DND-41 (cell line): Measurements from ENCODE around the gene C1orf52.

Experiments used
- ATAC-seq: fragments of 200-7000 bp; cut with Tn5 transposase; 3 replicates; pipeline ENCODE4 v1.9.1; 2021; ENCODE audit warnings: low read depth; ENCODE audit not compliant: insufficient read depth
- DNase-seq: peaks from one replicate; pipeline ENCODE4 v3.0.0-alpha.2; 2020
- H2AFZ ChIP-seq: 2 replicates; pipeline ENCODE4 v1.6.0; 2012; ENCODE audit warnings: low read depth, low read length
- H3K27ac ChIP-seq: 2 replicates; pipeline ENCODE4 v1.5.1; 2012; ENCODE audit warnings: low read length, inconsistent platforms
- H3K27me3 ChIP-seq: fragments of 200-600 bp; sonication (generic); 2 replicates; pipeline ENCODE4 v1.6.0; 2012; ENCODE audit warnings: low read length, mild to moderate bottlenecking, inconsistent platforms; ENCODE audit not compliant: insufficient read depth, poor library complexity
- H3K36me3 ChIP-seq: 2 replicates; pipeline ENCODE4 v1.5.1; 2012; ENCODE audit warnings: low read length, inconsistent platforms; ENCODE audit not compliant: insufficient read depth
- H3K4me1 ChIP-seq: 2 replicates; pipeline ENCODE4 v1.5.1; 2012; ENCODE audit warnings: mild to moderate bottlenecking, low read length; ENCODE audit not compliant: insufficient read depth
- H3K4me2 ChIP-seq: 2 replicates; pipeline ENCODE4 v1.6.0; 2012; ENCODE audit warnings: mild to moderate bottlenecking, moderate library complexity, low read length, inconsistent platforms; ENCODE audit not compliant: insufficient read depth
- H3K4me3 ChIP-seq, 2 experiments: fragments of 200-600 bp in 1 of 2; shearing (Covaris generic) in 1 of 2; 2 replicates each; pipeline ENCODE4 v1.5.1; 2012 to 2016; ENCODE audit warnings: inconsistent platforms in 2 of 2, low read length in 2 of 2, mild to moderate bottlenecking in 2 of 2, low read depth in 1 of 2, moderate library complexity in 1 of 2
- H3K79me2 ChIP-seq: 2 replicates; pipeline ENCODE4 v1.6.0; 2012; ENCODE audit warnings: low read length, inconsistent platforms; ENCODE audit not compliant: insufficient read depth
- H3K9ac ChIP-seq: 2 replicates; pipeline ENCODE4 v1.6.0; 2012; ENCODE audit warnings: low read depth, mild to moderate bottlenecking, inconsistent platforms, low read length, moderate library complexity
- H3K9me3 ChIP-seq: 2 replicates; pipeline ENCODE4 v1.5.1; 2012; ENCODE audit warnings: low read length, moderate library complexity, mild to moderate bottlenecking, inconsistent platforms; ENCODE audit not compliant: insufficient read depth, severe bottlenecking
- H4K20me1 ChIP-seq: 2 replicates; pipeline ENCODE4 v1.6.0; 2012; ENCODE audit warnings: low read length; ENCODE audit not compliant: insufficient read depth
- CTCF ChIP-seq: IDR thresholded peaks from 2 replicates; pipeline ENCODE4 v1.5.1; 2012; ENCODE audit warnings: borderline replicate concordance, low read length, moderate library complexity, mild to moderate bottlenecking; ENCODE audit not compliant: poor library complexity, severe bottlenecking; ENCODE audit errors: extremely low read depth
- EZH2 ChIP-seq: IDR thresholded peaks from 3 replicates; pipeline ENCODE4 v1.6.1; 2012; ENCODE audit warnings: borderline replicate concordance, low read depth, mild to moderate bottlenecking, moderate library complexity, low read length, inconsistent platforms; ENCODE audit not compliant: severe bottlenecking

C1orf52 gene

DNA sequence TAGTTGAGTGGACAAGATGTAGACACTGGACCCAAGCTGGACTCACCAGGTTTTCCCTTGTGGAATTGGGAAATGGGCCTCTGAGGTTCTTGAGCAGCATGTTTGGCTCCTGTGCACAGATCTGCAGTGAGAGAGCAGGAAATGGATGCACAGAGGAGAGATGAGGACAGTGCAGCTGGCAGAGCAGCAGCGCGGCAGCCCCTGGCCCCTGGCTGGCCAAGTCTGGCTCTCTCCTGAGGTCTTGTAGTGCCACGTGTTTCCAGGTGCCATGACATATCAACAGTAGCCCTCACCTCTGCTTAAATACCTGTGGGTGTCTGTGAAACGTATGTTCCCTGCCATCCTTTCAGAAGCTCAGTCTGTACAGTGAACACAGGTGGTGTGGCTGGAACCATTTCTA is 36.2 kb upstream of the C1orf52 start:
- H3K4me3 ChIP-seq: no peak overlapping the region
- no peak for TF ChIP-seq EZH2
- H3K9ac ChIP-seq: no peak overlapping the region
- peaks cover 19% of the 10 kb centered on the region for H3K4me1 ChIP-seq
- no peaks in the 10 kb centered on the region for H3K36me3 ChIP-seq
- no peaks in the 10 kb centered on the region for H4K20me1 ChIP-seq
- no peak overlapping the region for H2AFZ ChIP-seq
- DNase-seq (no peak), ATAC-seq (no peak)
- H3K27me3 ChIP-seq: no peaks in the 10 kb centered on the region
- H3K27ac ChIP-seq: no peak overlapping the region
- H3K79me2 ChIP-seq: no peaks in the 10 kb centered on the region
- H3K9me3 ChIP-seq: no peaks in the 10 kb centered on the region
- H3K4me2 ChIP-seq: no peak overlapping the region

DNA sequence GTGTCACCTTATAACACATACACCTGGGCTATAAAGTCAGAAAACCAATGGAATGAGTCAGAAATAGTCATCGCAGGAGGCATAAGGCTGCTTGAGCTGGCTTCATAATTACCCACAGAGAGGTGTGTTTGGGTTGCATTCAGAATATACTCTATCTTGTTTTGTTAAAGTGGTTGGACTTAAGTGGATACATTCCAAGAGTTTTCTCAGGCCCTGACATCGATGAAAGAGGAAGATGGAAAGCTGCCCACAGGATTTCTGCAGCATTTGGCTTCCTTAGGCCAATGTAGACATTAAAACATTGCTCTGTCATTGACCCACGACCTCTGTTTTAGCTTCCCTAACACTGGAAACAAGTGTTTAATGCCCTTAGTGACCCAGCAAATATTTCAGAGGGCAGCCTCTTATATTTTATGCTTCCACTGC is 35.6 kb upstream of the C1orf52 start:
- Histone ChIP-seq H3K4me3 (no peak overlapping the region), H3K4me2 (no peak overlapping the region), H3K36me3 (no peaks in the 10 kb centered on the region), H3K4me1 (peaks cover 19% of the 10 kb centered on the region), H2AFZ (no peak overlapping the region), H3K9ac (no peak overlapping the region), H3K9me3 (no peaks in the 10 kb centered on the region), H4K20me1 (no peaks in the 10 kb centered on the region), H3K27ac (no peak overlapping the region), H3K79me2 (no peaks in the 10 kb centered on the region), H3K27me3 (no peaks in the 10 kb centered on the region)
- ATAC-seq (no peak), DNase-seq (no peak)
- TF ChIP-seq CTCF: no peak
- TF ChIP-seq EZH2: no peak

- ATAC-seq (no peak), DNase-seq (no peak)
- Histone ChIP-seq H3K9me3 (no peaks in the 10 kb centered on the region), H3K4me1 (no peaks in the 10 kb centered on the region), H3K4me2 (no peak overlapping the region), H3K79me2 (no peaks in the 10 kb centered on the region), H3K4me3 (no peak overlapping the region), H3K9ac (no peak overlapping the region), H3K36me3 (no peaks in the 10 kb centered on the region), H2AFZ (no peak overlapping the region), H3K27me3 (no peaks in the 10 kb centered on the region), H4K20me1 (no peaks in the 10 kb centered on the region), H3K27ac (no peak overlapping the region)
- TF ChIP-seq EZH2: no peak
- TF ChIP-seq CTCF: no peak
Observed at GRCh38 chr1:85290826-85291225, 31.4 kb upstream of the C1orf52 start.

GRCh38 chr1:85289848-85290335 is 30.4 kb upstream of the C1orf52 start:
- no peaks in the 10 kb centered on the region for H3K9me3 ChIP-seq
- H3K36me3 ChIP-seq: no peaks in the 10 kb centered on the region
- H3K27me3 ChIP-seq: no peaks in the 10 kb centered on the region
- no peak overlapping the region for H3K27ac ChIP-seq
- H4K20me1 ChIP-seq: no peaks in the 10 kb centered on the region
- no peaks in the 10 kb centered on the region for H3K4me1 ChIP-seq
- DNase-seq (no peak), ATAC-seq (no peak)
- no peak for TF ChIP-seq CTCF
- TF ChIP-seq EZH2: no peak
- no peak overlapping the region for H3K4me2 ChIP-seq
- H3K79me2 ChIP-seq: no peaks in the 10 kb centered on the region
- no peak overlapping the region for H2AFZ ChIP-seq
- no peak overlapping the region for H3K9ac ChIP-seq
- no peak overlapping the region for H3K4me3 ChIP-seq
